SKM-1 treated with dmso at 0.1 percent for 144 hours (cell line): ENCODE data around the gene TADA2B.
"Not testable (repeated sequence)": the region's sequence is repeated elsewhere in the genome, so short reads cannot be mapped to it uniquely, and the experiment has no call there.

Experiments
- DNase-seq: peaks from one replicate; lab custom pipeline; 2025; ENCODE audit not compliant: unreplicated experiment; lab: John Stamatoyannopoulos, UW

The TADA2B gene

DNA sequence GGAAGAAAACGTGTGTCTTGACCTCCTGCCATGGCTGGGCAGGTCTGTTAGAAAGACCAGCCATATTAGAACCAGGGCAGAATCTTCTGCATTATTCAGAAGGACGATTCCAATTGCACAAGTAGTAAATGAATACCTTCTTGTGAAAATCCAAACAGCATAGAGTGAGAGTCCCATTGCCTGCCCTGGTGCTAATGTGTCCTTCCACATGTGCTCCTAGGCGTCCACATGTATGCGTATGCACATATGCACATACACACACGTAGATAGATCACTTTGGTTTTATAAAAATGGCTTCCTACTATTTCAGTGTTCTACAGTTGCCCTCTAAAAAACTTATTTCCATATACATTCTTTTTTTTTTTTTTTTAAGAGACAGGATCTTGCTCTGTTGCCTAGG is 34.9 kb downstream of the TADA2B start:
- DNase-seq = no peak

DNA sequence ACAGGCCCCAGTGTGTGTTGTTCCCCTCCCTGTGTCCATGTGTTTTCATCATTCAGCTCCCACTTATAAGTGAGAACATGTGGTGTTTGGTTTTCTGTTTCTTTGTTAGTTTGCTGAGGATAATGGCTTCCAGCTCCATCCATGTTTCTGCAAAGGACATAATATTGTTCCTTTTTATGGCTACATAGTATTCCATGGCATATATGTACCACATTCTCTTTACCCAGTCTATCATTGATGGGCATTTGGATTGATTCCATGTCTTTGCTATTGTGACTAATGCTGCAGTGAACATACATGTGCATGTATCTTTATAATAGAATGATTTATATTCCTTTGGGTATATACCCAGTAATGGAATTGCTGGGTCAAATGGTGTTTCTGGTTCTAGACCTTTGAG is 36.3 kb downstream of the TADA2B start:
- DNase-seq = not testable (repeated sequence)

DNA sequence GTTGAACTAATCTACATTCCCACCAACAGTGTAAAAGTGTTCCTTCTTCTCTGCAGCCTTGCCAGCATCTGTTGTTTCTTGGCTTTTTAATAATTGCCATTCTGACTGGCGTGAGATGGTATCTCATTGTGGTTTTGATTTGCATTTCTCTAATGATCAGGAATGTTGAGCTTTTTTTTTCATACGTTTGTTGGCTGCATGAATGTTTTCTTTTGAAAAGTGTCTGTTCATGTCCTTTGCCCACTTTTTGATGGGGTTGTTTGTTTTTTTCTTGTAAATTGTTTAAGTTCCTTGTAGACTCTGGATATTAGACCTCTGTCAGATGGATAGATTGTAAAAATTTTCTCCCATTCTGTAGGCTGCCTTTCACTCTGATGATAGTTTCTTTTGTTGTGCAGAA is 36.7 kb downstream of the TADA2B start:
- not testable (repeated sequence) for DNase-seq

DNA sequence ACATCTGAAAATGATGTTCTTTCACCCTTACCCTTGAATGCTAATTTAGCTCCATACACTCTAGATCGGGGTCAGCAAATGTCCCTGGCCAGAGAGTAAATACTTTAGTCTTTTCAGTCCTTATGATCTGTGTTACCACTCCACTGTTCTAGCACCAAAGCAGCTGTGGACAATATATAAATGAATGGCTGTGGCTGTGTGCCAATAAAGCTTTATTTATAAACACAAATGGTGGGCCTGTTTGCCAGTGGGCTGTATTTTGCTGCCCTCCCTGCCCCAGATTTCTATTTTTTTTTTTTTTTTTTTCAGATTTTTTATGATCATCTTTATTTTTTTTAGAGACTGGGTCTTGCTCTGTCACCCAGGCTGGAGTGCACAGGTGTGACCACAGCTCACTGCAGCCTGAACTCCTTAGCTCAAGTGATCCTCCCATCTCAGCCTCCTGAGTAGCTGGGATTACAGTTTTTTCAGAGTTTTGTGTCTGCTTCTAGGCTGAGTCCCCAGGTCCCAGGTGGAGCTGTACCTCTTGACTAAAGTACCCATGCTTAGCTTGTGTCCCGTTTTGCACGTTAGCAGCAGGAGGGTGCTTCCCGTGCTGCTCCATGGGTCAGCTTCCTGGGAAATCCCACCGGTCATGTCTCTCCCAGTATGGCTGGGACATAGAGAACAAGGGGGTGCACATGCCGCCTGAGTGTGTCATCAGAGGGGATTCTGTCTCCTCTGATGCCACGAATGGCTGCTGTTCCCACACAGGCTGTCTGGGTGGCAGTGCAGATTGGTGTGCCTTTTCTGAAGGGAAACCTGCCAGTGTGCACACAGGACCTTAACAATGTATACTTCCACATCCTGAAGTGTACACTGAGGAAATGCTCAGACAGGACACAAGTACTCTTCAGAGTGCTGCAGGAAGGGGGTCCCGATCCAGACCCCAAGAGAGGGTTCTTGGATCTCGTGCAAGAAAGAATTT is 40.7 kb downstream of the TADA2B start:
- no peak for DNase-seq

DNA sequence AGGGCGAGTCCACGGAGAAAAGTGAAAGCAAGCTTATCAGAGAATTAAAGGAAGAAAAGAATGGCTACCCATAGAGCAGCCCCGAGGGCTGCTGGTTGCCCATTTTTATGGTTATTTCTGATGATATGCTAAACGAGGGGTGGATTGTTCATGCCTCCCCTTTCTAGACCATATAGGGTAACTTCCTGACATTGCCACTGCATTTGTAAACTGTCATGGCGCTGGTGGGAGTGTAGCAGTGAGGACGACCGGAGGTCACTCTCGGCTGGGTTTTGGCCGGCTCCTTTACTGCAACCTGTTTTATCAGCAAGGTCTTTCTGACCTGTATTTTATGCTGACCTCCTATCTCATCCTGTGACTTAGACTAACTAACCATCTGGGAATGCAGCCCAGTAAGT is 41.4 kb downstream of the TADA2B start:
- DNase-seq = not testable (repeated sequence)

DNA sequence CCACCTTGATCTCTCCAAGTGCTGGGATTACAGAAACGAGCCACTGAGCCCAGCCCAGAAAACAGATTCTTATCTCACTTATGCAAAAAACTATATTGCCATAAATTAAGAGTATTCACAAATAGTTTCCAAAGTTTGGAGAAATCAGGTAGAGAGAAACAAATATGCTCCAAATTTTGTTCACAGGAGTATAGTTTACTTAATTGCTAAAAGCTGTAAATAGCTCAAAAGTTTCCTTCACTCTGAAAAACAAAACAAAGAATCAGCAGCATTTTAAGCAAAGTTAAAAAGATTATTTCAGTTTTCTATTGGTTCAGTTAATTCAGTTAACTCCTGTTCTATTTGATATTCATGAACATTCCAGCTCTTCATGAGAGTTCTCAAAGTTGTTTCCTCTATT is 43.2 kb downstream of the TADA2B start:
- DNase-seq = no peak

DNA sequence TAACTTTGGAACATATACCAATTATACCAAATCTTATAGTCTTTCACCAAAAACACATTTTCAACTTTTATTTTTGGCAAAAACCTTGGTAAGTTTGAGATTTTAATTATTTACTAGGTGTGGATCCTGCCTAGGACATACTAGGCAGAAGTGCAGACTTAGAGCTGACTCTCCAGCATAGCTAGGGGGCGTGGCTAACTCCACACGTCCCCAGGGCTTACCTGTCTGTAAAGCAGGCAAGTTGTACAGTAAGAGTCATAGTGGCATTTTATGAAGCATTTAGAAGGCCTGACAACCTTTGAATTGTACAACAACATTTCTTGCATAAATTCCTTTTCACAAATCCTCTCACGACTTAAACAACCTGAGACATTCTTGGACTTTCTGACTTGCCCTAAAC is 43.9 kb downstream of the TADA2B start:
- DNase-seq = no peak

DNA sequence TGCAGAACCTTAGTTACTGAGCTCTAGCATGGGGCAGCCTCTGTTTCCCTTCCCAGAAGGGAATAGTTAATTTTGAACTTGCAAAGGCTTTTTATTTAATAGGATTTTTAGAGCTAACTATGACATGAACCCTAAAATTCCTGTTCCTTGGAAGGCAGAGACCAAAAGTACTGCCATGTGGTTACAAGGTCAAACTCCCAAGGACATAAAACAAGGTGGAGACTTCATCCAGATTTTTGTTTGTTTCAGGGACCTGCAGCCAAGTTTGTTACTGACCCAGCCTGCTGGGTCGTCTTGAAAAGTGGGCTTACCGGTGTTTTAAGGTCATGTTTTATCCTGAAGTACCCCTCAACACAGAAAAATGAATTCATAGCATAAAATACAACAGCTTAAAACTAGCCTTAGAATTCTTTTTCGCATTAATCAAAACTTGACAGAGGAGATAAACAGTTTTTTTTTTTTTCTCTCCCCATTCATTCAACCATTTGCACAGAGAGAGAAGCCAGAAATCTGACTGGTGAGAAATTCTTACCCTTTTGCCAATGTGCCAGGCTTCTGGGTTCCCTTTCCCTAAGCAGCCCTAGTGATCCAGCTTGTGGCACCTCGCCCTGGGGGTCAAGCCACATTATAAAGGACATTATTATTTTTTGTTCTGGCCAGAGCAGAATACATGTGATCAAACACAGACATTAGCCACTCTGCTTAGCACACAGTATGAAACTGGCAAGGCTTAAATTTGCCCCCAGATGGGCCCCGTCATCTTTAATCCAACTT is 46.2 kb downstream of the TADA2B start:
- DNase-seq = no peak

DNA sequence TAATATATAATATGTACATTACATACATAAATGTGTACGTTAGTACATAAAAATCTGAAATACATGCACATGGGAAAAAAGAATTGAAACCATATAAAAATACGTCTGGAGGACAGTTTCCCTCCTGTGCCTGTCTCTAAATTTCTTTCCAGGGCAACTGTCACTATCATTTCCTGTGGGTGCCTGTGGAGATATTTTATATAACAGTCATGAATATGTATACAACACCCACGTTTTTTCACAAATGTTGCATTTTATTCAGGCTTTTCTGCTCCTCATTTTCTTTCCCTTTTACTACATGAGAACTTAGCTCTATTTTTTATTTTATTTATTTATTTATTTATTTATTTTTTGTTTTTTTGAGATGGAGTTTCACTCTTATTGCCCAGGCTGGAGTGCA is 48.9 kb downstream of the TADA2B start:
- no peak for DNase-seq

DNA sequence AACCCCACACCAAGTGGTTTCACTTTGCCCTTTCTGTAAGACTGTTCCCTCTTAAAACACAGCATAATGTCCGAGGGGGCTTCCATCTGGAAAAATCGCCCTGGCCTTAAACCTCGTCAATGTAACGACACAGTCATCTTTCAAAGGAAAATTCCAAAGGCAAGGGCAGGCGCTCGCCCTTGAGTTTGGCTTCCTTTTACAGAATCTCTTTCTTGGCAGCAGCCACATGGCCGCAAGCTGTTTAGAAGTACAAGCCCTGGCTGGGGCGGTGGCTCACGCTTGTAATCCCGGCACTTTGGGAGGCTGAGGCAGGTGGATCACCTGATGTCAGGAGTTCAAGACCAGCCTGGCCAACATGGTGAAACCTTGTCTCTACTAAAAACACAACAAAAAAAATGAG is 51.7 kb downstream of the TADA2B start:
- DNase-seq = no peak

DNA sequence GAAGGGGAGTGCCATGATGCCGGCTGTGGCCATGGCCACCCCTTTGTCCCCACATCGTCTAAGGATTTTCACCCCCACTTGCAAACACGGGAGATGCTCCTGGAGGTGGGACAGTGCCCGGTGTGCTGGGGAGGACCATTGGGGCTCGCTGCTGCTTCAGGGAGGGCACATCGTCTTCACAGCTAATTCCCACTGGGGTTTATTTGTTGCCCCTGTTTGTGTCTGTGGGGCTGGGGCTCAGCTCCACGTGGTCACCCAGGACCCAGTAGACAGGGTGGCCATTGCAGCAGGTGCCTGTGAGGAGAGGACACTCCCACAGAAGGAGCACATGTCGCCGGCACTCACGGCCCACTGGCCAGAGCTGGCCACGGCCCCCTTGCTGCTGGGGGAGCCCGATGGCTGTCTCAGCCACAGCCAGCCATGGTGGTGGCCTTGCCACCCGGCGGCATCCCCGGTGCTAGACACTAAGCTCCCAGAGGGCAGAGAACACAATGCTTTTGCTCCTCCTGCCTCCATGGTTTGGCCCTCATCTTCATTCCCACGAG is 52.5 kb downstream of the TADA2B start:
- no peak for DNase-seq

DNA sequence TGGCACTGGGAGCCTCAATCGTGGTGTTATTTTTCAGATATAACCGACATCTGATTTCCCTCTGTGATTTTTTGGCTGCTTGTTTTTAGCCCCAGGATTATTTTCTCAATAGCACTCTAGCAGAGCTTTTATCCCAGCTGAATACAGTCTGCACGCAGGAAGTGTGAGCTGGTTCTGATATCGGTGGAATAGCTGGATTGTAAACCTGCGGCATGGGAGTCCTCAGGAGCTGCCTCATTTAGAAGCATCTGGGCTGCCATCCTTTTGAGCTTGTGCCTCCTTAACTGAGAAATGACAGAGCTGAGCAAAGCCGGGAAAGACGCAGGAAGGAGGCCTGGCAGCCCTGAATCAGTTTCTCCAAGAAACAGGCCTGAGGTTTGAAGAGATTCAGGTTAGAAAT is 53.1 kb downstream of the TADA2B start:
- no peak for DNase-seq

DNA sequence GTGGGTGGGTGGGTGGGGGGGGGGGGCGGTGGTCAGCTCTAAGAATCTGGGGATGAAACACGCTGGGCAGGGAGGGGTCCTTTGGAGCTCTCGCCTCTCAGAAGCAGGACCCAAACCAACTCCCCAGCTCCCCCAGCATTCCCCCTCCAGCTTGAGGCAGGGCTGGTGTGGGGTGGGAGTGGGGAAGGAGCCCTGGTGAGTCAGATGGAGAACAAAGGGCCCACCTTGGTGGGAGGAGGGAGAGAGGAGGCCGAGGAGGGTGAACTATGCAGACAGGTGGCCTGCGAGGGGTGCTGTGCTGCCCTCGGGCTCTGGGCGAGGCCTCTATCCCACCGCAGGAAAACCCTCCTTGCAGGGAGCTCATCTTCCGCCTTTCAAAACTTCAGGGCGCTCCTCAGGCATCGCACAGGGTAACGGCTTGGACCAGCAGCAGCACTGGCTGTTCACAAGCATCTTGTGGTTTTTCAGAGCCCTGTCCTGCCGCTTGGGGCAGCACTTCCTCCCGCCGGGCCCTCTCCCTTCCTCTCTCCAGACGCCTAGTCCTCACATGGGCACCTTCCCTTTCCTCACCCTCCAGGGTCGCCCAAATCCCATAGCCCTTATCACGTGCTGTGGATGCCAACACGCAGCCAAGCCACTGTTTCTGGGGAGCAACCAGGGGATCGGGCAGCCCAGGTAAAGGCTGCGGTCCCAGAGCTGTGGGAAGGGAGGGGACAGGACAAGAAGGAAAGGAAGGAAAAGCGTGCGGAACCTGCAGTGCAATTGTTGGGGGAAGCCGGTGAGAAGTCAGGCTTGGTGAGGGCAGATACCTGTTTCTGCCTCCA is 58.7 kb downstream of the TADA2B start:
- peak; percentile 94 for DNase-seq

DNA sequence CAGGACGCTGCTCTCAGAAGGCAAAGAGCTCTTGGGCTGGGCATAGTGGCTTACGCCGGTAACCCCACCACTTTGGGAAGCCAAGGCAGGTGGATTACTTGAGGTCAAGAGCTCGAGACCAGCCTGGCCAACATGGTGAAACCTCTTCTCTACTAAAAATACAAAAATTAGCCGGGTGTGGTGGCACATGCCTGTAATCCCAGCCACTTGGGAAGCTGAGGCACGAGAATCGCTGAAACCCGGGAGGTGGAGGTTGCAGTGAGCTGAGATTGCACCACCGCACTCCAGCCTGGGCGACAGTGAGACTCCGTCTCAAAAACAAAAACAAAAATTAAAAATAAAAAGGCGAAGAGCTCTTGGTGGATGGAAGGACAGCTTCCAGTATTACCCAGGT is 59.3 kb downstream of the TADA2B start:
- DNase-seq = not testable (repeated sequence)

DNA sequence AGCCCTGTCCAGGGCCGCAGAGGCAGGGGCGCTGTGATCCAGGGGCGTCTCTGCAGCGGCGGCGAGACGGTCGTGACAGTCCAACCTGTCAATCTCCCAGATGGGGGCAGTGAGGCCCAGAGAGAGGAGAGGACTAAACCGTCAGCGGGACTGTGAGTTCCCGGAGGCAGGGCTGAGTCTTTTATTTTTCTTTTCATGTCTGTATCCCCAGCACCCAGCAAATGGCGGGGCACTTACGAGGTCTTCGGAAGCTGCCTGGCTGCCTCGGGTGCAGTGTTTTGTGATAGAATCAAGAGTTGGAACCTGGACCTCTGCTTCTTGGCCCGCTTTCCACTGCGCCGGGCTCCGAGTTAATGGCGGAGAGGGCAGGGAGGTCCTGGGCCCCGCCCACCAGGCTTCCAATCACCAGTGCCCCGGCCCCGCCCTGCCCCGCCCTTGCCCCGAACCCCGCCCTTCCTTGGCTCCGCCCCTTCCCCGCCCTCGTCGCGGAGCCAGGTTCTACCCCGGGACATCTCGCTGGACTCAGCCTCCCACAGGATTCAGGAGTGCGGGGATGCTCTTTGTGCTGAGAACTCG is 59.9 kb downstream of the TADA2B start:
- DNase-seq = peak; percentile 87

DNA sequence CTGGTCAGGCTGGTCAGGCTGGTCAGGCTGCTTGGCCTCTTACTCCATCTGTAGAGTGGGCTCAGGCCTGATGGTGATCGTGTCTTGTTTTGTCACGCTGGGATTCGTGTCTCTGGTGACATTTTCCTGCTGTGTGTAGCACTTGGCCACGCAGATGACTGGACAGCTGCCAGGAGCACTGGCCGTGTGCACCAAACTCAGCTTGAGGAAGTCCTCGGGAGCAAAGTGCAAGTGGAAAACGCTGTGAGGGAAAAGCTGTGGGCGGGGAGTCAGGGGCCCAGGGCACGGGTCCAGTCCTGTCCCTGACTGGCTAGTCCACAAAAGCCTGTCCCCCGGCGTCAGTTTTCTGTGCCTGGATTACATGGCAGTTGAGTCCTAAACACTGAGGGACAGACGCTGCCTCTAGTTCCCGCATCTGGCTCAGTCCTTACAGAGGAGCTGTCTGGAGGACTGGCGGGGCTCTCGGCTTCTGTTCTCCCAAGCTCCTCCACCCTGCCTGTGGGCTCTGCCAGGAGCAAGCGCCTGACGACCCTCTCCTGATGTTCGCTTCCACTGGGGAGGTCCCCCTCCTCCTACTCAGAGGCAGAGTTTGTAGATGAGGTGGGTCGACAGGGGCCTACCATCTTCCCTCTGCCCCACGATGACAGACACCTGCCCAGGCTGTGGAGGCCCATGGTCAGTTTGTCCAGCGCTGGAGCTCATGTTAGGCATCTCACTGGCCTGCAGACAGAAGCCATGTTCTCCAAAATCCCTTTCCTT is 60.6 kb downstream of the TADA2B start:
- DNase-seq = no peak

DNA sequence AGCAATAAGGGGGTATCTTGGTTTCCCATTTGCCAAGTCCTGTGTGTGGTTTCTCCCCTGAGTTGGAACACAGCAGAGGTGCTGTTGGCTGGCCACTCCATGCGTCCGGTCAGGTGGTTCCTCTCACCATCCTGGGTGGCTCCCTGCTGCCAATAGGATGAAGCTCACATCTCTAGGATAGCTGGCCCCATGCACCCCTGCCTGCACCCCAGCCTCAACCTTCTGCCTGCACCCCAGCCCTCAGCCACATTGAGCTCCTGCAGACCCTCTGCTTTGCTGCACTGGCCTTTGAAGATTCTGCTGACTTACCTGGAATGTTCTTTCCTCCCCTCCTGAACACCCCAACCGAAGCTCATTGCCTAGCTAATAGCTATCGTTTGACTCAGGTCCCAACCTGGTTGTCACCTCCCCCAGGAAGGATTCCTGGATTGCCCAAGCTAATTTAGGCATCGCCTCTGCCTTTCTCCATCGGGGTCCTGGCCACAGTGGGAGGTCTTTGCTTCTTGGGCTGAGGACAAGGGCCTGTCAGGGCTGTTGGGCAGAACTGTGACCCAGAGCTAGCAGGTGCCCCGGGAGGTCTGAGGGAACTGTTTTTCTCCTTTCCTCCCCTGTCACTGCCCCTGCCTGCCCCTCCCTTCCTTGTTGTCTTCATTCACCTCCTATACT is 61.3 kb downstream of the TADA2B start:
- DNase-seq = no peak

DNA sequence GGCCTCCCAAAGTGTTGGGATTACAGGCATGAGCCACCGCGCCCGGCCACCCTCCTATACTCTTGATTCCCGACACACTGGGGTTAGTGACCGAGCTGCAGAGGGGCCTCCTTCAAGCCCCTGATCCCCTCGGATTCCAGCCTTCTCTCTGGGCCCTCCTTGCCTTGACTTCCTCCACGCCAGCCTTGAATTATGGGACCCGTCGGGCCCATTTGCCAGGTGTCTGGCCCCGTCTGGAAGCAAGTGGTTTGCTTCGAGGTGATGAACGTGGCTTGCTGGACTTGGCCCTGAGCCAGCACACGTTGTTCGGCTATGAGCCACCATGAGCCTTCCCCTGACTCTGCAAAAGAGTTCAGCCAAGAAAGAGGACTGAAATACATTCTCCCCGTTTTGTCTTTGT is 62.1 kb downstream of the TADA2B start:
- no peak for DNase-seq

DNA sequence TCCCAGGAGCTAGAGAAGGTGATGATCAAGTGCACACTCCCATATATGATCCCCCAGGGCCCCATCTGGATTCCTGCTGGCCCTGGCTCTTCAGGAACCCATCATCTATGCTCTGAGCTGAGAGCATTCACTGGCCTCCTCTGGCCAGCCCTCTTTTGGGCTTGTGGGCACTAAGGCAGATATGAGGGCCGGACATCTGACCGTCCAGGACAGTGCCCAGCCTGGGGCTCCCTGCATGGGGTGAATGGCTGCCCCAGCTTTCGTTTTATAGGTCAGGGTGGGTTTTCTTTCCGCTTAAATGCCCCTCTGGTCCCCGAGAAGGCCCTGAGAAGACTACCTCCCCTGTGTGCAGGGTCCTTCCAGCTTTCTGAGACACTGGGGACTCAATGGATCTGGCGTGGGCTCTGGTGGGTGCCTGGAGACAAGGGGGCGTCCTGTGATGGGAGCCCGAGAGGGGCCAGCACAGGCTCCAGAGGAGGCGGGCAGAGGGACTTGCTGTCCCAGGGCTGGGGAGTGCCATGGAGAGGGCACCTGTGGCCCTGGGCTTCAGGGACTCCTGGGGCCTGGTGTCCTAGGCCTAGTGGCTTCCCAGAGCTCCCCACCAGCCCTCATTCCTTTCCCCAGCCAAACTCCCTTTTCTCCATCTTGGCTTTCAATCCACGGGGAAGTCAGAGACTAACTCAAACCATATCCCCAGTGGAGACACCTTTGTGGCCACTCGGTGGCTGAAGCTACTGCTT is 64.2 kb downstream of the TADA2B start:
- DNase-seq = no peak
